C4-2B (cell line): ENCODE results near the gene RNU6-1.

Experiments used
- H3K27ac ChIP-seq: fragments of 450-650 bp; 2 replicates; pipeline ENCODE4 v1.5.1; 2017
- ZFX ChIP-seq: fragments of 450-650 bp; IDR thresholded peaks from 2 replicates; pipeline ENCODE4 v1.6.1; 2017
- TF ChIP-seq, protein P1 (sequence below): fragments of 450-650 bp; conservative IDR thresholded peaks from 2 replicates; pipeline ENCODE4 v1.5.1; 2017; ENCODE audit warnings: mild to moderate bottlenecking

Gene RNU6-1

DNA sequence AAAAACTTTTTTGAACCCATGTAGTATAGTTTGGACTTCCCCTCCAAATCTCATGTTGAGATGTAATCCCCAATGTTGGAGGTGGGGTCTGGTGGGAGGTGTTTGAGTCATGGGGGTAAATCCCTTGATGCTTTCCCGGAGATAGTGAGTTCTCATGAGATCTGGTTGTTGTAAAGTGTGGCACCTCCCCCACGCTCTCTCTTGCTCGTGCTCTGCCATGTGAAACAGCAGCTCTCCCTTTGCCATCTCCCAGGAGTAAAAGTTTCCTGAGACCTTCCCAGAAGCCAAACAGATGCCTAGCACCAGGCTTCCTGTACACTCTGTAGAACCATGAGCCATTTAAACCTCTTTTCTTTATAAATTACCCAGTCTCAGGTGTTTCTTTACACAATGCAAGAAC is 16.0 kb upstream of the RNU6-1 start:
- TF ChIP-seq ZFX = no peak
- TF ChIP-seq, protein P1, sequence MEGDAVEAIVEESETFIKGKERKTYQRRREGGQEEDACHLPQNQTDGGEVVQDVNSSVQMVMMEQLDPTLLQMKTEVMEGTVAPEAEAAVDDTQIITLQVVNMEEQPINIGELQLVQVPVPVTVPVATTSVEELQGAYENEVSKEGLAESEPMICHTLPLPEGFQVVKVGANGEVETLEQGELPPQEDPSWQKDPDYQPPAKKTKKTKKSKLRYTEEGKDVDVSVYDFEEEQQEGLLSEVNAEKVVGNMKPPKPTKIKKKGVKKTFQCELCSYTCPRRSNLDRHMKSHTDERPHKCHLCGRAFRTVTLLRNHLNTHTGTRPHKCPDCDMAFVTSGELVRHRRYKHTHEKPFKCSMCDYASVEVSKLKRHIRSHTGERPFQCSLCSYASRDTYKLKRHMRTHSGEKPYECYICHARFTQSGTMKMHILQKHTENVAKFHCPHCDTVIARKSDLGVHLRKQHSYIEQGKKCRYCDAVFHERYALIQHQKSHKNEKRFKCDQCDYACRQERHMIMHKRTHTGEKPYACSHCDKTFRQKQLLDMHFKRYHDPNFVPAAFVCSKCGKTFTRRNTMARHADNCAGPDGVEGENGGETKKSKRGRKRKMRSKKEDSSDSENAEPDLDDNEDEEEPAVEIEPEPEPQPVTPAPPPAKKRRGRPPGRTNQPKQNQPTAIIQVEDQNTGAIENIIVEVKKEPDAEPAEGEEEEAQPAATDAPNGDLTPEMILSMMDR = no peak
- H3K27ac ChIP-seq = no peak overlapping the region

DNA sequence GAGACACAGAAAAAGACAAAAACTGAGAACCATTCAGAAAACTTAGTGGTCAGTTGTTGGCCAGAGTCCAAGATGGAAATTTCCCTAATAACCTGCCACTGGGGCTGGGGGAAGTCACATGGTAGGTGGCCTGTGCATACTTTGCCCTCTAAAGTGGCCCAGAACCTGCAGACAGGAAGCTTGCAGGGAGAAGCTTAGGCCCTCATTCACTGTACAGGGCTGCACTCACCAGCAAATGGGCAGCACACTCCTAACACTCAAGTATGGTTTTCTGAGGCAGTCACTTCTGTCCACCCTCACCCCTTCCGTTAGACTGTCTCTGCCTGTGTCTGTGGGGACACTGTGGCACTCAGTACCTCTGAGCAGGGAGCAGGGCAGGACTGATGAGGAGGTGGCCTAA is 14.5 kb upstream of the RNU6-1 start:
- no peak overlapping the region for H3K27ac ChIP-seq
- TF ChIP-seq, protein P1 = no peak
- TF ChIP-seq ZFX = no peak

DNA sequence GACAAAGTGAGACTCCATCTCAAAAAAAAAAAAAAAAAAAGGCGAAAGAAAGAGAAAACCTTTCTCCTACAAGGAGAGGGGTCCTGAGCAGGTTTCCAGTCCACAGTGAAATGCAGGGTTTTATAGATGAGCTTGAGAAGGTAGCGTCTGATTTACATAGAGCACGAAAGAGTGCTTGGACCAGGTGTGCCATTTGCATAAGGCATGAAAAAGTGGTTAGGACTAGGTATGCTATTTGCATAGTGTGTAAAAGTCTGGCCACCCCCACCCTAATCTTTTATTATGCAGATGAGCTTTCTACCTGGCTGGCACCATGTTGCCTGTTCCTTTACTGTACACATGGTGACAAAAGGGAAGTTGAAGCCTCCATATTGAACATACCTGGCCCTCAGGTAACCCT is 13.6 kb upstream of the RNU6-1 start:
- H3K27ac ChIP-seq = no peak overlapping the region
- TF ChIP-seq, protein P1 = no peak
- TF ChIP-seq ZFX = no peak

DNA sequence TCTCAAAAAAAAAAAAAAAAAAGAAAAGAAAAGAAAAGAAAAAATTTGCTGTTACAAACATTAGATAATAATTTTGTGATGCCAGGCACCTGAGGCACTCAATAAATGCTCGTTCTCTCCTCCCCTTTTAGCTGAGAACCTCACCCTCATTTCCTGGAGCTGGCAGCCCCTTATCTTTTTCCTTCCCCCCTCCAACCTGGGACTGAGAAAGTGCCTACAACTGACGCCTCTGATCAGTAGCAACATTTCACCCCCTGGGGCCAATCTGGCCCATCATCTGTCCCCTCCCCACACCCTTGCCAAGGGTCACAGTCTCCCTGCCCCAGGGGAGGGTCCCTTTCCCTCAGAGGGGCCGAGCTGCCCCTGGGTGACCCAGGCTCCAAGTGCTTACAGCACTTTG is 12.6 kb upstream of the RNU6-1 start:
- TF ChIP-seq ZFX = no peak
- no peak overlapping the region for H3K27ac ChIP-seq

DNA sequence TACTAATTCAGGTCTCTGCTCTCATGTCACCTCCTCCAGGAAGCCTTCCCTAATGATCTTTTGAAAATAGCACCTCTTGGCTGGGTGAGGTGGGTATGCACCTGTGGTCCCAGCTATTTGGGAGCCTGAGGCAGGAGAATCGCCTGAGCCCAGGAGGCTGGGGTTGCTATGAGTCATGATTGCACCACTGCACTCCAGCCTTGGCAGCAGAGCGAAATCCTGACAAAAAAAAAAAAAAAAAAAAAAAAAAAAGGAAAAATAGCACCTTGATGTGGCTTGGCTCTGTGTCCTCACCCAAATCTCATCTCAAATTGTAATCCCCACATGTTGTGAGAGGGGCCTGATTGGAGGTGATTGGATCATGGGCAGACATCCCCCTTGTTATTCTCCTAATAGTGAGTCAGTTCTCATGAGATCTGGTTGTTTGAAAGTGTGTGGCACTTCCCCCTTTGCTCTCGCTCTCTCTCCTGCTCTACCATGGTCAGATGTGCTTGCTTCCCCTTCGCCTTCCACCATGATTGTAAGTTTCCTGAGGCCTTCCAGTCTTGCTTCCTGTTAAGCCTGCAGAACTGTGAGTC is 11.2 kb upstream of the RNU6-1 start:
- no peak for TF ChIP-seq ZFX
- TF ChIP-seq, protein P1 = no peak
- H3K27ac ChIP-seq = no peak overlapping the region

DNA sequence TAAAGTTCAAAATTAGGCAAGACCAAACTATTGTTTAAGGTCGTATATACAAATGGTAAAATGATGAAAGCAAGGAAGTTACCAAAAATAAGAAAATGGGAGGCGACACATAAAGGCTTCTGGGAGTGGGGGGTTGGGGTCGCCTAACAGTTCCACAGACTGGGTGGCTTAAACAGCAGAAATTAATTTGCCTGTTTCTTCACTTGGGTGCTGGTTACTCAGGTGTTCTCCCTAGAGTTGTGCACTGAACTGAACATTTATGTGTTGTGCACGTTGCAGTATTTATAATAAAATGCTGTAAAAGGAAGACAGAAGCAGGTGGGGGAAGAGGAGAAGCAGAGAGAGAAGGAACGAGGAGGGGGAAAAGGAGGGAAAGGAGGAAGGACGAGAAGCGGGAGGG is 10.5 kb upstream of the RNU6-1 start:
- no peak overlapping the region for H3K27ac ChIP-seq
- TF ChIP-seq ZFX = no peak

DNA sequence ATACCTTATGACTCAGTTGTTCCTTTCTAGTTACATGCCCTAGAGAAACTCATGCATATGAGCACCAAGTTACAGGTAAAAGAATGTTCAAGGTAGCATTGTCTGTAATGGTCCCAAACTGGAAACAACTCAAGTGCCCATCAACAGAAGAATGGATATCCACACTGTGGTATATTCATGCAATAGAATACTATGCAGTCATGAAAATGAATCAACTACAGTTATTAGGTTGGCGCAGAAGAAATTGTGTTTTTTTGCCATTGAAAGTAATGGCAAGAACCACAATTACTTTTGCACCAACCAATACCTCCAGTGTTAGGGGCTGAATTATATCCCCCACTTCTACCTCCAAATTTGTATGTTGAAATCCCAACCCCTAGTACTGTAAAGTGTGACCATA is 9.7 kb upstream of the RNU6-1 start:
- TF ChIP-seq ZFX = no peak
- TF ChIP-seq, protein P1 = no peak
- no peak overlapping the region for H3K27ac ChIP-seq

DNA sequence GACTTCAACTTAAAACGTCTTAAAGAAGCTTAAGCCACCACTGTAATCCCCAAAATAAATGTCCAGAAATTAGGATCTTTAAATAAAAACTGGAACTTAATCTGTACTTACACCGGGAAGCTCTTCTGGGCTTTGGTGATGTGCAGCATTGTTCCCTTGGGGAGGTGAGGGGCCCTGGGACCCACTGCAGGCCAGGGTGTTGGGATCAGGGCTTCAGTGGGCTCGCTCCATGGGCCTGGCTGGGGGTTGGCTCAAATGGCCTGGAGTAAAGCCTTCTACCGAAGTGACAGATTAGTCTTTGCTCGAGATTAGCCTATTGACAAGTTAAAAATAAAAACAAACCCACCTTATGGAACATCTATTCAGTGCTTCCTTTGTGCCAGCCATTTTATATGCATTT is 6.1 kb upstream of the RNU6-1 start:
- H3K27ac ChIP-seq = no peak overlapping the region
- TF ChIP-seq ZFX = no peak
- TF ChIP-seq, protein P1 = no peak
